H9 (cell line): ENCODE results near the gene ZBTB48. TPM values are rescaled to one million over a fixed set of nuclear protein-coding genes. Genes with fewer than 3 reads are reported as not detected.

Experiments used
- DNase-seq: peaks from one replicate; pipeline ENCODE4 v3.0.0-alpha.2; 2017
- H2AFZ ChIP-seq: one replicate; pipeline ENCODE4 v1.6.1; 2013; ENCODE audit warnings: mild to moderate bottlenecking, low read length, control low read depth, moderate library complexity
- H2AK5ac ChIP-seq: 2 replicates; pipeline ENCODE4 v1.6.1; 2013; ENCODE audit warnings: low read length, control low read depth, mixed read lengths; ENCODE audit not compliant: insufficient read length
- H2BK120ac ChIP-seq: one replicate; pipeline ENCODE4 v1.6.1; 2013; ENCODE audit warnings: low read depth, mild to moderate bottlenecking, low read length, control low read depth, inconsistent platforms; ENCODE audit not compliant: poor library complexity, severe bottlenecking
- H2BK12ac ChIP-seq: 2 replicates; pipeline ENCODE4 v1.6.1; 2013; ENCODE audit warnings: low read length, control low read depth, mixed read lengths, low read depth; ENCODE audit not compliant: insufficient read length
- H2BK15ac ChIP-seq: 2 replicates; pipeline ENCODE4 v1.6.1; 2013; ENCODE audit warnings: low read depth, low read length, control low read depth
- H2BK20ac ChIP-seq: one replicate; pipeline ENCODE4 v1.6.1; 2013; ENCODE audit warnings: low read depth, mild to moderate bottlenecking, low read length, control low read depth, inconsistent platforms; ENCODE audit not compliant: poor library complexity, severe bottlenecking
- H2BK5ac ChIP-seq: 2 replicates; pipeline ENCODE4 v1.6.1; 2013; ENCODE audit warnings: low read length, control low read depth, mixed read lengths; ENCODE audit not compliant: insufficient read length
- H3K14ac ChIP-seq: 2 replicates; pipeline ENCODE4 v1.6.1; 2013; ENCODE audit warnings: low read length, control low read depth; ENCODE audit not compliant: insufficient read depth
- H3K18ac ChIP-seq: 2 replicates; pipeline ENCODE4 v1.6.1; 2013; ENCODE audit warnings: low read depth, mild to moderate bottlenecking, mixed read lengths, low read length, control low read depth; ENCODE audit not compliant: insufficient read length
- H3K23ac ChIP-seq: 2 replicates; pipeline ENCODE4 v1.6.1; 2013; ENCODE audit warnings: low read length, control low read depth, mixed read lengths, low read depth; ENCODE audit not compliant: insufficient read length
- H3K23me2 ChIP-seq: 2 replicates; pipeline ENCODE4 v1.6.1; 2013; ENCODE audit warnings: low read depth, mild to moderate bottlenecking, mixed read lengths, low read length, control low read depth; ENCODE audit not compliant: insufficient read length, poor library complexity, severe bottlenecking
- H3K27ac ChIP-seq: 2 replicates; pipeline ENCODE4 v1.5.1; 2013; ENCODE audit warnings: low read length, control low read depth, mixed read lengths, low read depth; ENCODE audit not compliant: insufficient read length
- H3K27me3 ChIP-seq: 2 replicates; pipeline ENCODE4 v1.6.1; 2013; ENCODE audit warnings: low read length, control low read depth, inconsistent platforms; ENCODE audit not compliant: insufficient read depth
- H3K4ac ChIP-seq: 2 replicates; pipeline ENCODE4 v1.6.1; 2013; ENCODE audit warnings: low read depth, mild to moderate bottlenecking, control low read depth, inconsistent platforms, low read length, moderate library complexity
- H3K4me1 ChIP-seq: 2 replicates; pipeline ENCODE4 v1.6.1; 2013; ENCODE audit warnings: low read length, control low read depth, inconsistent platforms; ENCODE audit not compliant: insufficient read depth
- H3K4me2 ChIP-seq: 2 replicates; pipeline ENCODE4 v1.6.1; 2013; ENCODE audit warnings: low read length, control low read depth, mixed read lengths; ENCODE audit not compliant: insufficient read length, insufficient read depth
- H3K56ac ChIP-seq: 2 replicates; pipeline ENCODE4 v1.6.1; 2013; ENCODE audit warnings: low read depth, mild to moderate bottlenecking, mixed read lengths, low read length, control low read depth; ENCODE audit not compliant: insufficient read length
- H3K79me1 ChIP-seq: 2 replicates; pipeline ENCODE4 v1.6.1; 2013; ENCODE audit warnings: low read depth, mild to moderate bottlenecking, moderate library complexity, low read length, control low read depth, inconsistent platforms; ENCODE audit not compliant: insufficient read depth, poor library complexity, severe bottlenecking
- H3K79me2 ChIP-seq: 2 replicates; pipeline ENCODE4 v1.6.1; 2013; ENCODE audit warnings: low read length, control low read depth, inconsistent platforms; ENCODE audit not compliant: insufficient read depth
- H3K9ac ChIP-seq: 2 replicates; pipeline ENCODE4 v1.6.1; 2013; ENCODE audit warnings: low read length, control low read depth, mixed read lengths; ENCODE audit not compliant: insufficient read length; ENCODE audit errors: extremely low read depth
- H3K9me3 ChIP-seq: one replicate; pipeline ENCODE4 v1.6.1; 2013; ENCODE audit warnings: low read depth, low read length, inconsistent platforms; ENCODE audit not compliant: control insufficient read depth
- H3T11ph ChIP-seq: one replicate; pipeline ENCODE4 v1.6.1; 2013; ENCODE audit warnings: mild to moderate bottlenecking, low read length, control low read depth, inconsistent platforms
- H4K20me1 ChIP-seq: one replicate; pipeline ENCODE4 v1.6.1; 2013; ENCODE audit not compliant: control insufficient read depth, insufficient read length, insufficient read depth
- H4K5ac ChIP-seq: 2 replicates; pipeline ENCODE4 v1.6.1; 2013; ENCODE audit warnings: low read depth, mild to moderate bottlenecking, mixed read lengths, low read length, control low read depth; ENCODE audit not compliant: insufficient read length
- H4K8ac ChIP-seq: replicated peaks from 2 replicates; pipeline ENCODE4 v1.6.1; 2013; ENCODE audit warnings: low read length, control low read depth, mixed read lengths, low read depth; ENCODE audit not compliant: insufficient read length
- H4K91ac ChIP-seq: 2 replicates; pipeline ENCODE4 v1.6.1; 2013; ENCODE audit warnings: low read depth, mild to moderate bottlenecking, moderate library complexity, mixed read lengths, low read length, control low read depth; ENCODE audit not compliant: insufficient read length
- H3K27ac Mint-ChIP-seq, 3 experiments: 2 replicates in 2 of 3; 3 replicates in 1 of 3; pipeline ENCODE4 v1.8.0; 2020 to 2021; ENCODE audit warnings: mixed read lengths in 3 of 3, mild to moderate bottlenecking in 1 of 3, moderate library complexity in 1 of 3
- H3K27me3 Mint-ChIP-seq: 2 replicates; pipeline ENCODE4 v1.8.0; 2021; ENCODE audit warnings: low read depth, mild to moderate bottlenecking, moderate library complexity, mixed read lengths
- H3K36me3 Mint-ChIP-seq, 3 experiments: 2 replicates in 2 of 3; 3 replicates in 1 of 3; pipeline ENCODE4 v1.8.0; 2020 to 2021; ENCODE audit warnings: low read depth in 3 of 3, mixed read lengths in 3 of 3; ENCODE audit not compliant: insufficient read depth in 1 of 3
- H3K4me1 Mint-ChIP-seq, 2 experiments: 2 replicates each; pipeline ENCODE4 v1.8.0; 2020; ENCODE audit warnings: mixed read lengths in 2 of 2
- H3K4me3 Mint-ChIP-seq, 2 experiments: 2 replicates in 1 of 2; 3 replicates in 1 of 2; pipeline ENCODE4 v1.8.0; 2020 to 2021; ENCODE audit warnings: mild to moderate bottlenecking in 2 of 2, mixed read lengths in 2 of 2, moderate library complexity in 1 of 2
- H3K9me3 Mint-ChIP-seq, 2 experiments: 2 replicates in 1 of 2; 3 replicates in 1 of 2; pipeline ENCODE4 v1.8.0; 2020; ENCODE audit warnings: mild to moderate bottlenecking in 2 of 2, mixed read lengths in 2 of 2, moderate library complexity in 1 of 2
- CTCF ChIP-seq: fragments of 200-600 bp; sonication (generic); conservative IDR thresholded peaks from 3 replicates; pipeline ENCODE4 v1.8.0; 2021; ENCODE audit warnings: antibody characterized with exemption, mild to moderate bottlenecking
- WGBS: extraction: QIAGEN DNeasy Blood & Tissue Kit; methylation state at CpG from one replicate; pipeline ENCODE4 v1.1.7; 2013; ENCODE audit warnings: missing lambda C conversion rate, low lambda C conversion rate, mixed read lengths; ENCODE audit not compliant: insufficient read length; ENCODE audit errors: extremely low coverage; 5-methylcytosine and 5-hydroxymethylcytosine counted together
- total RNA-seq: library from RNA; stranded (reverse); gene quantifications from 2 replicates; pipeline ENCODE4 v1.2.1, GENCODE V29; 2021

ZBTB48 gene
- total RNA-seq, 1 experiment from 2014 or later: 33.2 TPM

- Histone ChIP-seq H3K9ac (no peak overlapping the region), H3K27ac (no peak overlapping the region)
Observed at GRCh38 chr1:6577831-6578525, 1.8 kb upstream of the ZBTB48 start.

More at GRCh38 chr1:6577831-6578525, 1.8 kb upstream of the ZBTB48 start:
- H2AFZ ChIP-seq: no peak overlapping the region
- H3K27ac Mint-ChIP-seq: no peak overlapping the region
- H3K23me2 ChIP-seq: peaks cover 7% of the 10 kb centered on the region
- H3K9me3 ChIP-seq: no peaks in the 10 kb centered on the region
- H3K9me3 Mint-ChIP-seq: no peaks in the 10 kb centered on the region; a peak in 1 of 5 replicates
- H3K4me2 ChIP-seq: no peak overlapping the region
- H3K36me3 Mint-ChIP-seq: peaks cover 0 to 9% (median 2%) of the 10 kb centered on the region in 3 experiments; a peak in 4 of 7 replicates
- no peaks in the 10 kb centered on the region for H3K79me2 ChIP-seq
- no peak overlapping the region for H2BK15ac ChIP-seq
- no peaks in the 10 kb centered on the region for H4K20me1 ChIP-seq
- H3K27me3 ChIP-seq: no peaks in the 10 kb centered on the region
- no peak for TF ChIP-seq CTCF
- H2AK5ac ChIP-seq: no peak overlapping the region
- H2BK12ac ChIP-seq: no peak overlapping the region
- WGBS: no CpG with 5 or more reads among the region's 6 CpGs
- no peak overlapping the region for H3T11ph ChIP-seq
- H4K5ac ChIP-seq: no peak overlapping the region
- no peak overlapping the region for H4K8ac ChIP-seq
- H3K4me1 ChIP-seq: no peaks in the 10 kb centered on the region; the same call in 1 of the 2 replicates
- no peak for DNase-seq
- peaks cover 4% of the 10 kb centered on the region for H3K79me1 ChIP-seq
- H3K18ac ChIP-seq: no peak overlapping the region
- no peak overlapping the region for H3K4ac ChIP-seq
- H3K4me1 Mint-ChIP-seq: peaks cover 16 to 17% of the 10 kb centered on the region in 2 experiments
- no peak overlapping the region for H2BK5ac ChIP-seq
- H3K14ac ChIP-seq: no peak overlapping the region
- no peak overlapping the region for H3K23ac ChIP-seq
- H4K91ac ChIP-seq: no peak overlapping the region
- H3K27me3 Mint-ChIP-seq: peaks cover 17% of the 10 kb centered on the region
- no peak overlapping the region for H2BK20ac ChIP-seq
- no peak overlapping the region for H2BK120ac ChIP-seq
- no peak overlapping the region for H3K56ac ChIP-seq
- peak overlapping the region in 1 of 2 experiments; percentile 4; a peak in 1 of 5 replicates for H3K4me3 Mint-ChIP-seq
